ENCODE measurements around the gene FMC1. TPM values are rescaled to one million over a fixed set of nuclear protein-coding genes. Genes with fewer than 3 reads are reported as not detected.
A peak's percentile ranks its signal among the peaks of the same experiment; 100 is the strongest.

FMC1 gene
- total RNA-seq, 1 donor from 2014 or later = 48.0 TPM

- Histone ChIP-seq H3K9ac (ENCODE audit: low read depth in 1 of 3, low read length in 3 of 3) (no peak overlapping the region), H3K27ac (ENCODE audit: low read depth, low read length) (no peak overlapping the region), H3K36me3 (ENCODE audit: control insufficient read depth in 3 of 3, insufficient read depth in 3 of 3, low read length in 3 of 3) (peaks cover 3 to 19% (median 3%) of the 10 kb centered on the region in 3 donors), H3K4me1 (ENCODE audit: control insufficient read depth in 3 of 3, insufficient read depth in 3 of 3, low read length in 3 of 3) (peaks cover 23 to 31% (median 24%) of the 10 kb centered on the region in 3 donors), H3K9me3 (ENCODE audit: control insufficient read depth in 3 of 3, low read length in 3 of 3) (no peaks in the 10 kb centered on the region), H3K27me3 (ENCODE audit: control insufficient read depth in 3 of 3, insufficient read depth in 3 of 3, low read length in 3 of 3) (no peaks in the 10 kb centered on the region), H3K4me3 (ENCODE audit: low read length in 3 of 3) (no peak overlapping the region)
Observed at GRCh38 chr7:139367438-139368155, 26.5 kb downstream of the FMC1 start.

DNA sequence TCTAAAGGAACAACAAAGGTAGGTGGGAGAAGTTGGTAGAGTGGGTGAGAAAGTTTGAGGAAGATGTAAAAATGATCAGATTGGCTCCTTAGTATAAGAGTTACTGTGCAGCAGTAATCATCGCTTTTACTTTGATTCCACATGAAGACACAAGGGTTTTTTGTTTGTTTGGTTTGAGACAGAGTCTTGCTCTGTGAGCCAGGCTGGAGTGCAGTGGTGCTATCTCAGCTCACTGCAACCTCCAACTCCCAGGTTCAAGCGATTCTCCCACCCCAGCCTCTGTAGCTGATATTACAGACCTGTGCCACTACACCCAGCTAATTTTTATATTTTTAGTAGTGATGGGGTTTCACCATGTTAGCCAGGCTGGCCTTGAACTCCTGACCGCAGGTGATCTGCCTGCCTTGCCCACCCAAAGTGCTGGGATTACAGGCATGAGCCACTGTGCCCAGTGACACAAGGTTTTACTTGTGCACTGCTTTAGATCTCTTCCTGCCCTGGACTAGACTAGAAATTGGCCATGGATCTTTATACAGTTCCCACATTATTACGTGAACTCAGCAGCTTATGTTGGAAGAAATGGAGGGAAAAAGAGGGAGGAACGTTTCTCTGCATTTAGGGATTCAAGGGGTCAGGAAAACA lies 29.3 kb downstream of the FMC1 start:
- Histone ChIP-seq H3K9ac (ENCODE audit: low read depth in 1 of 3, low read length in 3 of 3) (peak overlapping the region in 1 of 3 donors; percentile 6), H3K9me3 (ENCODE audit: control insufficient read depth in 3 of 3, low read length in 3 of 3) (no peaks in the 10 kb centered on the region), H3K36me3 (ENCODE audit: control insufficient read depth in 3 of 3, insufficient read depth in 3 of 3, low read length in 3 of 3) (peaks cover 2 to 13% (median 3%) of the 10 kb centered on the region in 3 donors), H3K4me1 (ENCODE audit: control insufficient read depth in 3 of 3, insufficient read depth in 3 of 3, low read length in 3 of 3) (peaks cover 18 to 28% (median 25%) of the 10 kb centered on the region in 3 donors), H3K27ac (ENCODE audit: low read depth, low read length) (no peak overlapping the region), H3K4me3 (ENCODE audit: low read length in 3 of 3) (no peak overlapping the region), H3K27me3 (ENCODE audit: control insufficient read depth in 3 of 3, insufficient read depth in 3 of 3, low read length in 3 of 3) (no peaks in the 10 kb centered on the region)

- Histone ChIP-seq H3K36me3 (ENCODE audit: control insufficient read depth in 3 of 3, insufficient read depth in 3 of 3, low read length in 3 of 3) (peaks cover 0 to 13% (median 3%) of the 10 kb centered on the region in 3 donors), H3K9me3 (ENCODE audit: control insufficient read depth in 3 of 3, low read length in 3 of 3) (no peaks in the 10 kb centered on the region), H3K9ac (ENCODE audit: low read depth in 1 of 3, low read length in 3 of 3) (no peak overlapping the region), H3K27ac (ENCODE audit: low read depth, low read length) (no peak overlapping the region), H3K4me3 (ENCODE audit: low read length in 3 of 3) (no peak overlapping the region), H3K4me1 (ENCODE audit: control insufficient read depth in 3 of 3, insufficient read depth in 3 of 3, low read length in 3 of 3) (peaks cover 18 to 28% (median 25%) of the 10 kb centered on the region in 3 donors), H3K27me3 (ENCODE audit: control insufficient read depth in 3 of 3, insufficient read depth in 3 of 3, low read length in 3 of 3) (no peaks in the 10 kb centered on the region)
Observed at GRCh38 chr7:139370943-139371313, 29.8 kb downstream of the FMC1 start.

GRCh38 chr7:139374246-139374645 lies 33.1 kb downstream of the FMC1 start:
- no peaks in the 10 kb centered on the region for H3K9me3 ChIP-seq (ENCODE audit: control insufficient read depth in 3 of 3, low read length in 3 of 3)
- no peak overlapping the region for H3K27ac ChIP-seq (ENCODE audit: low read depth, low read length)
- no peak overlapping the region for H3K4me3 ChIP-seq (ENCODE audit: low read length in 3 of 3)
- H3K4me1 ChIP-seq (ENCODE audit: control insufficient read depth in 3 of 3, insufficient read depth in 3 of 3, low read length in 3 of 3) = peaks cover 13 to 19% (median 18%) of the 10 kb centered on the region in 3 donors
- H3K9ac ChIP-seq (ENCODE audit: low read depth in 1 of 3, low read length in 3 of 3) = no peak overlapping the region
- no peaks in the 10 kb centered on the region for H3K27me3 ChIP-seq (ENCODE audit: control insufficient read depth in 3 of 3, insufficient read depth in 3 of 3, low read length in 3 of 3)
- peaks cover 17 to 23% (median 20%) of the 10 kb centered on the region in 3 donors for H3K36me3 ChIP-seq (ENCODE audit: control insufficient read depth in 3 of 3, insufficient read depth in 3 of 3, low read length in 3 of 3)

- Histone ChIP-seq H3K27me3 (ENCODE audit: control insufficient read depth in 3 of 3, insufficient read depth in 3 of 3, low read length in 3 of 3) (no peaks in the 10 kb centered on the region), H3K4me1 (ENCODE audit: control insufficient read depth in 3 of 3, insufficient read depth in 3 of 3, low read length in 3 of 3) (no peaks in the 10 kb centered on the region), H3K36me3 (ENCODE audit: control insufficient read depth in 3 of 3, insufficient read depth in 3 of 3, low read length in 3 of 3) (peaks cover 14 to 25% (median 14%) of the 10 kb centered on the region in 3 donors), H3K9me3 (ENCODE audit: control insufficient read depth in 3 of 3, low read length in 3 of 3) (no peaks in the 10 kb centered on the region), H3K9ac (ENCODE audit: low read depth in 1 of 3, low read length in 3 of 3) (no peak overlapping the region), H3K27ac (ENCODE audit: low read depth, low read length) (no peak overlapping the region), H3K4me3 (ENCODE audit: low read length in 3 of 3) (no peak overlapping the region)
Observed at GRCh38 chr7:139382439-139382838, 41.3 kb downstream of the FMC1 start.

- no peaks in the 10 kb centered on the region for H3K9me3 ChIP-seq (ENCODE audit: control insufficient read depth in 3 of 3, low read length in 3 of 3)
- no peaks in the 10 kb centered on the region for H3K4me1 ChIP-seq (ENCODE audit: control insufficient read depth in 3 of 3, insufficient read depth in 3 of 3, low read length in 3 of 3)
- H3K27ac ChIP-seq (ENCODE audit: low read depth, low read length) = no peak overlapping the region
- peaks cover 7 to 17% (median 12%) of the 10 kb centered on the region in 3 donors for H3K36me3 ChIP-seq (ENCODE audit: control insufficient read depth in 3 of 3, insufficient read depth in 3 of 3, low read length in 3 of 3)
- no peaks in the 10 kb centered on the region for H3K27me3 ChIP-seq (ENCODE audit: control insufficient read depth in 3 of 3, insufficient read depth in 3 of 3, low read length in 3 of 3)
- H3K9ac ChIP-seq (ENCODE audit: low read depth in 1 of 3, low read length in 3 of 3) = no peak overlapping the region
- no peak overlapping the region for H3K4me3 ChIP-seq (ENCODE audit: low read length in 3 of 3)
Observed at GRCh38 chr7:139384611-139385010, 43.5 kb downstream of the FMC1 start.

GRCh38 chr7:139387594-139387993 lies 46.5 kb downstream of the FMC1 start:
- Histone ChIP-seq H3K9me3 (ENCODE audit: control insufficient read depth in 3 of 3, low read length in 3 of 3) (no peaks in the 10 kb centered on the region), H3K4me1 (ENCODE audit: control insufficient read depth in 3 of 3, insufficient read depth in 3 of 3, low read length in 3 of 3) (no peaks in the 10 kb centered on the region), H3K27ac (ENCODE audit: low read depth, low read length) (no peak overlapping the region), H3K36me3 (ENCODE audit: control insufficient read depth in 3 of 3, insufficient read depth in 3 of 3, low read length in 3 of 3) (peaks cover 6 to 16% (median 15%) of the 10 kb centered on the region in 3 donors), H3K27me3 (ENCODE audit: control insufficient read depth in 3 of 3, insufficient read depth in 3 of 3, low read length in 3 of 3) (no peaks in the 10 kb centered on the region), H3K9ac (ENCODE audit: low read depth in 1 of 3, low read length in 3 of 3) (no peak overlapping the region), H3K4me3 (ENCODE audit: low read length in 3 of 3) (no peak overlapping the region)

- peaks cover 6 to 23% (median 17%) of the 10 kb centered on the region in 3 donors for H3K36me3 ChIP-seq (ENCODE audit: control insufficient read depth in 3 of 3, insufficient read depth in 3 of 3, low read length in 3 of 3)
- H3K4me1 ChIP-seq (ENCODE audit: control insufficient read depth in 3 of 3, insufficient read depth in 3 of 3, low read length in 3 of 3) = no peaks in the 10 kb centered on the region
- H3K9ac ChIP-seq (ENCODE audit: low read depth in 1 of 3, low read length in 3 of 3) = no peak overlapping the region
- no peak overlapping the region for H3K4me3 ChIP-seq (ENCODE audit: low read length in 3 of 3)
- no peaks in the 10 kb centered on the region for H3K27me3 ChIP-seq (ENCODE audit: control insufficient read depth in 3 of 3, insufficient read depth in 3 of 3, low read length in 3 of 3)
- no peaks in the 10 kb centered on the region for H3K9me3 ChIP-seq (ENCODE audit: control insufficient read depth in 3 of 3, low read length in 3 of 3)
- no peak overlapping the region for H3K27ac ChIP-seq (ENCODE audit: low read depth, low read length)
Observed at GRCh38 chr7:139389091-139389490, 48.0 kb downstream of the FMC1 start.

DNA sequence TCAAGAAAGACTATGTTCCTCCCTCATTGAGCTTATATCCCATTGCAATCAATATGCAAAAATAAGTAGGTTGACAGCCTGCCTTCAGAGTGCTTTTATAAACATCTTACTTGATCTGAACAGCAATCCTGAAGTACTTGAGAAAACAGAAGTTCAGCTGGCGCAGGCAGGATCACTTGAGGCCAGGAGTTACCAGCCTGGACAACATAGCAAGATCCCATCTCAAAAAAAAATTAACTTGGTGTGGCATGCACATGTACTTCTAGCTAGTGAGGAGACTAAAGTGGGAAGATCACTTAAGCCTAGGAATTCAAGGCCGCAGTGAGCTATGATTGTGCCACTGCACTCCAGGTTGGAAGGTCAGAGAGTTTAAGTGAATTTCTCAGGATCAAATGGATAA lies 48.6 kb downstream of the FMC1 start:
- Histone ChIP-seq H3K27ac (ENCODE audit: low read depth, low read length) (no peak overlapping the region), H3K27me3 (ENCODE audit: control insufficient read depth in 3 of 3, insufficient read depth in 3 of 3, low read length in 3 of 3) (no peaks in the 10 kb centered on the region), H3K4me3 (ENCODE audit: low read length in 3 of 3) (no peak overlapping the region), H3K4me1 (ENCODE audit: control insufficient read depth in 3 of 3, insufficient read depth in 3 of 3, low read length in 3 of 3) (no peaks in the 10 kb centered on the region), H3K36me3 (ENCODE audit: control insufficient read depth in 3 of 3, insufficient read depth in 3 of 3, low read length in 3 of 3) (peaks cover 6 to 25% (median 13%) of the 10 kb centered on the region in 3 donors), H3K9ac (ENCODE audit: low read depth in 1 of 3, low read length in 3 of 3) (no peak overlapping the region), H3K9me3 (ENCODE audit: control insufficient read depth in 3 of 3, low read length in 3 of 3) (no peaks in the 10 kb centered on the region)

GRCh38 chr7:139393621-139394211 lies 52.6 kb downstream of the FMC1 start:
- Histone ChIP-seq H3K9ac (ENCODE audit: low read depth in 1 of 3, low read length in 3 of 3) (no peak overlapping the region), H3K27ac (ENCODE audit: low read depth, low read length) (no peak overlapping the region), H3K27me3 (ENCODE audit: control insufficient read depth in 3 of 3, insufficient read depth in 3 of 3, low read length in 3 of 3) (no peaks in the 10 kb centered on the region), H3K36me3 (ENCODE audit: control insufficient read depth in 3 of 3, insufficient read depth in 3 of 3, low read length in 3 of 3) (peaks cover 2 to 22% (median 8%) of the 10 kb centered on the region in 3 donors), H3K9me3 (ENCODE audit: control insufficient read depth in 3 of 3, low read length in 3 of 3) (no peaks in the 10 kb centered on the region), H3K4me1 (ENCODE audit: control insufficient read depth in 3 of 3, insufficient read depth in 3 of 3, low read length in 3 of 3) (peaks cover 0 to 2% (median 0%) of the 10 kb centered on the region in 3 donors), H3K4me3 (ENCODE audit: low read length in 3 of 3) (no peak overlapping the region)
